ENCODE data around the gene OR4K2. TPM values are rescaled to one million over a fixed set of nuclear protein-coding genes. Genes with fewer than 3 reads are reported as not detected.

Gene OR4K2
- total RNA-seq, 1 experiment from 2014 or later = not detected

DNA sequence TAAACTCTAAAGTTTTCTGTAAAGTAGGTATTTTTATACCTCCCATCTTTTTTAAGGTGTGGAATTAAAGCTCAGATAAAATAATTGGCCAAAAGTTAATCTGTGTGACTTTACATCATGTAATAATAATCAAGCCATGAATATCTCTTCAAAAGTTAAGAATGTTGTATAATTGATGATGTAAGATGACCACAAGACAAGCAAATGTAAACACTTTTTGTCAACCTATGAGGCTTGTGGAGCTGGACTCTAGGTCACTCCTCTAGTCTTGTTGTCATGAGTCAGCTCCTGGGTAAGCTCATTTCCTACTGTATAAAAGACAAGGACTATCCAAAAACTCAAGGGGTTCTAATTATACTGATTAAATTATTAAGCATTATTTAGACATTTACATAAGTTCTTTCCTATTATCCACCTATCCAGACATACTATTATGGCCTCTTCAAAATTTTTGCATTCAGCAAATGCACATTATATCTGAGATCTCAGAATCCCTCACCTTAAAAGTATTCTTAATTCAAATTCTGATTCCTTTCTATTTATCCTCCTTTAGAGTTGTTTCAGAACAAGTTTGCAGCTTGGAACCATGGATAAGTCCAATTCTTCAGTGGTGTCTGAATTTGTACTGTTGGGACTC, 45.2 kb downstream of the OR4K2 start, which contains the start of gene OR4K5:
Gene OR4K5, plus strand, starts transcription at position 587 of the 637 bp plus-strand sequence. Its CDS starts 0 bp downstream, at position 587.
- Mint-ChIP-seq H3K27ac (no peak within 1 kb of the TSS), H3K4me1 (no peaks in the 10 kb centered on the region), H3K27me3 (ENCODE audit: low read depth) (no peaks in the 10 kb centered on the region), H3K9me3 (peaks cover under 1 to 10% of the 10 kb centered on the region in 2 experiments), H3K4me3 (no peak within 1 kb of the TSS), H3K36me3 (ENCODE audit: insufficient read depth in 1 of 3, low read depth in 3 of 3) (peaks cover 0 to 5% (median 2%) of the 10 kb centered on the region in 3 experiments; a peak in 4 of 7 replicates)
- no peak within 1 kb of the TSS for H2BK20ac ChIP-seq (ENCODE audit: low read depth, low read length, poor library complexity, severe bottlenecking)
- no peaks in the 10 kb centered on the region for H3K79me2 ChIP-seq (ENCODE audit: insufficient read depth, low read length)
- TF ChIP-seq, protein P1, sequence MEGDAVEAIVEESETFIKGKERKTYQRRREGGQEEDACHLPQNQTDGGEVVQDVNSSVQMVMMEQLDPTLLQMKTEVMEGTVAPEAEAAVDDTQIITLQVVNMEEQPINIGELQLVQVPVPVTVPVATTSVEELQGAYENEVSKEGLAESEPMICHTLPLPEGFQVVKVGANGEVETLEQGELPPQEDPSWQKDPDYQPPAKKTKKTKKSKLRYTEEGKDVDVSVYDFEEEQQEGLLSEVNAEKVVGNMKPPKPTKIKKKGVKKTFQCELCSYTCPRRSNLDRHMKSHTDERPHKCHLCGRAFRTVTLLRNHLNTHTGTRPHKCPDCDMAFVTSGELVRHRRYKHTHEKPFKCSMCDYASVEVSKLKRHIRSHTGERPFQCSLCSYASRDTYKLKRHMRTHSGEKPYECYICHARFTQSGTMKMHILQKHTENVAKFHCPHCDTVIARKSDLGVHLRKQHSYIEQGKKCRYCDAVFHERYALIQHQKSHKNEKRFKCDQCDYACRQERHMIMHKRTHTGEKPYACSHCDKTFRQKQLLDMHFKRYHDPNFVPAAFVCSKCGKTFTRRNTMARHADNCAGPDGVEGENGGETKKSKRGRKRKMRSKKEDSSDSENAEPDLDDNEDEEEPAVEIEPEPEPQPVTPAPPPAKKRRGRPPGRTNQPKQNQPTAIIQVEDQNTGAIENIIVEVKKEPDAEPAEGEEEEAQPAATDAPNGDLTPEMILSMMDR (conservative IDR thresholded peaks at IDR 0.05) = no peak
- no peak for DNase-seq
- H3K23ac ChIP-seq (ENCODE audit: insufficient read length, low read depth, low read length) = no peak within 1 kb of the TSS
- no peak within 1 kb of the TSS for H3T11ph ChIP-seq (ENCODE audit: low read length)
- H3K4me2 ChIP-seq (ENCODE audit: insufficient read depth, insufficient read length, low read length) = no peak within 1 kb of the TSS
- no peak within 1 kb of the TSS for H3K14ac ChIP-seq (ENCODE audit: insufficient read depth, low read length)
- H4K20me1 ChIP-seq (ENCODE audit: control insufficient read depth, insufficient read depth, insufficient read length) = no peaks in the 10 kb centered on the region
- H3K56ac ChIP-seq (ENCODE audit: insufficient read length, low read depth, low read length) = no peak within 1 kb of the TSS
- no peak within 1 kb of the TSS for H3K9ac ChIP-seq (ENCODE audit: extremely low read depth, insufficient read length, low read length)
- no peak within 1 kb of the TSS for H2BK5ac ChIP-seq (ENCODE audit: insufficient read length, low read length)
- H3K27me3 ChIP-seq (ENCODE audit: insufficient read depth, low read length) = peaks cover 2% of the 10 kb centered on the region; the same call in 1 of the 2 replicates
- H4K91ac ChIP-seq (ENCODE audit: insufficient read length, low read depth, low read length) = no peak within 1 kb of the TSS
- no peak within 1 kb of the TSS for H2BK12ac ChIP-seq (ENCODE audit: insufficient read length, low read depth, low read length)
- peaks cover 91% of the 10 kb centered on the region for H3K9me3 ChIP-seq (ENCODE audit: control insufficient read depth, low read depth, low read length)
- no peak within 1 kb of the TSS for H2AK5ac ChIP-seq (ENCODE audit: insufficient read length, low read length)
- no peak within 1 kb of the TSS for H4K5ac ChIP-seq (ENCODE audit: insufficient read length, low read depth, low read length)
- no peaks in the 10 kb centered on the region for H3K79me1 ChIP-seq (ENCODE audit: insufficient read depth, low read depth, low read length, poor library complexity, severe bottlenecking)
- no peak within 1 kb of the TSS for H2BK15ac ChIP-seq (ENCODE audit: low read depth, low read length)
- H3K23me2 ChIP-seq (ENCODE audit: insufficient read length, low read depth, low read length, poor library complexity, severe bottlenecking) = no peaks in the 10 kb centered on the region
- no peak within 1 kb of the TSS for H2BK120ac ChIP-seq (ENCODE audit: low read depth, low read length, poor library complexity, severe bottlenecking)
- no peak within 1 kb of the TSS for H3K18ac ChIP-seq (ENCODE audit: insufficient read length, low read depth, low read length)
- no peak within 1 kb of the TSS for H3K27ac ChIP-seq (ENCODE audit: insufficient read length, low read depth, low read length)
- no peak within 1 kb of the TSS for H3K4ac ChIP-seq (ENCODE audit: low read depth, low read length)
- H4K8ac ChIP-seq (replicated peaks; ENCODE audit: insufficient read length, low read depth, low read length) = no peak within 1 kb of the TSS
- H3K4me1 ChIP-seq (ENCODE audit: insufficient read depth, low read length) = no peaks in the 10 kb centered on the region
- no peak within 1 kb of the TSS for H2AFZ ChIP-seq (ENCODE audit: low read length)

All from H9 (cell line).